HG02973 (cell line): ENCODE measurements around the gene TNRC6B.

Experiments used
- ATAC-seq: cut with Tn5 transposase; IDR thresholded peaks from one replicate; pipeline ENCODE4 v1.9.1; 2021; ENCODE audit warnings: moderate library complexity; ENCODE audit not compliant: unreplicated experiment

TNRC6B gene

DNA sequence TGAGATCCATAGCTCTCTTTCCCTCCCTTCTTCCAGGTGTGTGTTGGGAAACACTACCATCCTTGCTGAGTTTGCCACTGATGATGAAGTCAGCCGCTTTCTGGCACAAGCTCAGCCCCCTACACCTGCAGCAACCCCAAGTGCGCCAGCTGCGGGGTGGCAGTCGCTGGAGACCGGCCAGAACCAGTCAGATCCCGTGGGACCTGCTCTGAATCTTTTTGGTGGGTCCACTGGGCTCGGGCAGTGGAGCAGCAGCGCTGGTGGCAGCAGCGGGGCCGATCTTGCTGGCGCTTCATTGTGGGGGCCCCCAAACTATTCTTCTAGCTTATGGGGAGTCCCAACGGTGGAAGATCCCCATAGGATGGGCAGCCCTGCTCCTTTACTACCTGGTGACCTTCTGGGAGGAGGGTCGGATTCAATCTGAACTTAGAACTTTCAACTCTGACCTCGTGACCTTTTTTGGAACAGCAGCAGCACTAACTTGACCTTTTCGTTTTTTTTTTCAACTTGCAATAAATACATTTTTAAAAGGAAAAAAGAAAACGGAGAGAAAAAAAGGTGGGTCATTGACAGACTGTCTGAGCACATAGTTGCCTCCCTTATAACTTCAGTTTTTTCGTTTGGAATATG, 145.2 kb downstream of the TNRC6B start:
- ATAC-seq, result no peak

DNA sequence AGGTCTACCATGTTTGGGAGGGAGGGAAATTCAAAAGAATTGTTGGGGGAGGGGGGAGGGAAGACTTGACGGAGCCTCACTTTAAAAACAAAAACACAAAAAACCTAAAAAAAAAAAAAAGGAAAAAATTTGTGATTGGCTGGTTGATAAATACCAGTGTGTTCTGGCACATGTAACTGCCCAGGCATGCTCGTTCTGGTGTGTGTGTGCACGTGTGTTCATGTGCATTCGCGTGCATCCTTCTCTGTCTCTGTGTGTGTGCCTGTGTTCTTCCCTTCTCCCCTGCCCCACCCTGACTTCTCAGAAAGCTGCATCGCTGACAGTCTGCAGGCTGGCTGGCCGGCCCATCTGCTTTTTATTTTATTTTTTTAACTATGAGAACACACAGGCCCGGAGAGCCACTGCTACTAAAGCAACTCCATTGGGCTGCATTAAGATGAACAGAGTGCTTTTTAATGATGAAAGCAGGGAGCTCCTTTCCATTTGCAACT, 146.0 kb downstream of the TNRC6B start:
- ATAC-seq, result no peak

DNA sequence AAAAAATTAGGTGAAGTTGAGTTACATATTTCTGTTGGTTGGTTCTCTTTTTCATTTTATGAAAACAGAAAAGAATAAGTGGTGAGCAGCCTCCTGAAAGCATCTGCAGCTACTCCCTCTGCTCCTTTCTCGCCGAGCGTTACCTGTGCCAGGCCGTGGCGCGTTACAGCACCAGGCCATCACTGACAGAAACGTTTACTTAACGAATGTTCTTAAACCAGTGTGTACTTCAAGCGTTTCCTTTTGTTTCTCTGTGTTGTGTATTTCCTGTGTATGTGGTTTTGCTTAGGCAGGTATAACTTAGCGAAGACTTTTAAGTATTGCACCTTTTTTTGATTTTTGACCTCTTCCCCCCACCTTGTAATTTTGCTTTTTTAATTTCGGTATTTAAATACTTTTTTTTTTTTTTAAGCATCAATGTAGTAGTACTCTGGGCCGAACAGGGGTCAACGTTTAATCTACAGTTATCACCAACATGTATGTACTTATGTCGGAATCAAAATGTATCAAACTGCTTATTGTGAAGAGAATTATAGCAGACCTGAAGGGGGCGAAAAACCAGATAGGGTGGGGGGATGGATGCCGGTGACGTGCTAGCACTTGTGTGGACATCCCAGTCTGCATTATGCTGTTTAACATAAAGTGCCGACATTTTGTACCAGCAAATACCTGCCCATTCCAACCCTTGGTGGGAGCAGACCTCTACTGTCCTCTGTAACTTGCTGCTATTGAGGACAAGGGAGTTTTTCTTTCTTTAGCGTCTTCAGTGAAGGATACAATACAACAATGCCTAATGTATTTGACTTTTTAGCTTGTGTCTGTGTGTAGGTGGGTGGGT, 147.0 kb downstream of the TNRC6B start:
- ATAC-seq, result no peak

DNA sequence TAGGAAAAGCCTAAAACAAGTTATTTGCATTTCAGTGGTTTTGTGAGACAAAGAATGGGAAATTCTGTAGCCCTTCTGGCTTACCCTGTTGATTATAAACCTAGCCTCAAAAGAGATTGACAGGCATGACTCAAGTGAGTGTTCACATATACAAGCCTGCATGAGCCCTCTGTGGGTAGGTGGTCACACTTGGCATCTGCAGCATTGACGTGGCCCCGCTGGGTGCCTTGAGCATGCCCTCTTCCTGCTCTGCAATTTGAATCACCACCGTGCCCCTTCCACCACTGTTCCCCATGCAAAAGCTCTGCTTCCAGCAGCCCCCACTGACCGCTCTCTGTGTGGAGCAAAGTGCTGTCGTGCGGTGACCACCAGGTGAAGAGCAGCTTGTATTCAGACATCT, 147.6 kb downstream of the TNRC6B start:
- no peak for ATAC-seq

DNA sequence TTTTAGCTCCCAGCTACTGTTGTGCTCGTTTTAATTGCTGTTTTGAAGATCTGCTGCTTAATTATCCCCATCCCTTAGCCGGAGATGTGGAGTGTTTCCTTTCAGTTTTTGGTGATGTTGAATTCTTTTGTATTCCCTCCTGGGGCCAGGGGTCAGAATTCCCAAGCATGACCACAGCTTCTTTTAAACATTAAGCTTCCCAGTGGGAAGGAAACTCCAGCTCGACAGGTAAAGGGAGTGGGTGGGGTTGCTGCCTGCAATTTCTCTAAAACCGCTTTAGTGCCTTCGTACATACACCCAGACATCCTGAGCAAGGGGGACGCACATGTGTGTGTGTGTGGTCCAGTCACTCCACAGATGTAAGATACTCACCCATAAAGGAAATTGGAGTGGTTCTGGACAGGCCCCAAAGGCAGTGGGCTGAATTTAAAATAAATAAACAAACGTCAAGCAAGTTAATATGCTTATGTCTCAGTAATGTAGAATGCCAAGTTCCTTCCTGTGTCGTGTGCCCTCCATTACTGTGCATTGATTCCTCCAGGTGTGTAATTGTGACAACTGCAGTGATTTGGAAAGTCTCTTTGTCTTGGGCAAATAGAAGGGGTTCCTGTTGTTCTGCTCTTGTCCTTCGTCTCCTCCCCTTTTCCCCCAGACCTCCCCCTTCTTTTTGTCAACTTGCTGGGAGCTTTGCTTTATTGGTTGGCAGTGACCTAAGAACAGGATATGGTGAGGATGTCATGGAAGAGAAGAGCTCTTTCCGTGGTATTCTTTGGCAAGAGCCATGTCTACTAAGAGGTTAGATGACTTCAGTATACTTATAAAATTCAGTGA, 149.4 kb downstream of the TNRC6B start:
- no peak for ATAC-seq

DNA sequence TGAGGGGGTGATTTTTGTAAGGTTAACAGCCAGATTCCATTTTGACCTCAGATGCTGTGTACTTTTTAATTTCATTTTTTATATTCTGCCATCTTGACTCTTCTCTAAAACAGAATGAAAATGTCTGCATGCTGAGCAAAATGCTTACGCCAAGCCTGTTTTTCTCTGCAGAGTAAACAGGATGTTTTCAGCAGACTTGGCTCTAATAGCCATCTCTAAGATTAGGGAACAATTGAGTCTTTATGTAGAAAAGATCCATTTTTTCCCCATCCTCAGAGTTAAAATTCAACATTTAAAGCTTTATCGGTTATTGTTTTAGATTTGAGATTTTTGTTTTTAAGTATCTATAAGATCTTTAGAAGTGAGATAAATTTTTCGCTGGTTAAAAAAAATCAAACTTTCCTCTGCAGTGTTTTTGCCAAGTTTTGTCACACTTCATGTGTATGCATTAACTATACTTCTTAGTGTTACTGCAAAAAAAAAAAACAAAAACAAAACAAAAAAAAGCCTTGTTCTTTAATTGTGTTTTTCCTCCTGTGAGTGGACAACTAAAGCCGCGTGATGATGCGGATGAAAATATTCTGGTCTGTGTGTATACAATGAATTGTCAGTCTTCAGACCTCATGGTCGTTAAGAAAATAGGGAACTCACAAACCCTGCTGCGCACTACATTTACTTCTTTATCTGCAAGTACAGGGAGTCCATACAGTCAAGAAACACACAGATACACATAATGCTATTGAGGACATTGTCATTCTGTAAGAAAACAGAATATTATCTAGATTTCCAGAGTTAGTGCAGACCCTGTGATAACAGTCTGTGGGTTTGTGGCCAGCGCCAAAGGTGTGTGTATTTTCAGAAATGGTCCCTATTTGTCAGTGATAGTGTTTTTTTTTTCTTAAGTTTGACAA, 151.1 kb downstream of the TNRC6B start:
- no peak for ATAC-seq

DNA sequence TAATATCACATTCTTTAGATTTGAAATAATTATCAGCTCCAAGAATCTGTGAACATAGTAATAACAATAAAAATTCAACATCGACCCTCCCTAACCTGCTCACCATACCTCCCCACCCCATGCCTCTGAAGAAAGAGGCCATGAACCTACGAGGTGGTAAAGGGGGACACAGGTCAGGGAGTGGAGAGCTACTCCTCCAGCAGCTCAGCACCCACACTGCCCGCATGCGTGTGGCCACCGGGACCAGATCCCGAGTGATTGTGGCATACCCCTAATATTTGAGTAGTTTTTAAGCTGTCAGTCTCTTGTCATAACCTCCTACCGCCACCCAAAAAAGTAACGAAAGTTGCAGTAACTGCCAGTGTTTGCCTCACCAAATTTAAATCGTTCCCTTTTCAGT, 151.7 kb downstream of the TNRC6B start:
- no peak for ATAC-seq

DNA sequence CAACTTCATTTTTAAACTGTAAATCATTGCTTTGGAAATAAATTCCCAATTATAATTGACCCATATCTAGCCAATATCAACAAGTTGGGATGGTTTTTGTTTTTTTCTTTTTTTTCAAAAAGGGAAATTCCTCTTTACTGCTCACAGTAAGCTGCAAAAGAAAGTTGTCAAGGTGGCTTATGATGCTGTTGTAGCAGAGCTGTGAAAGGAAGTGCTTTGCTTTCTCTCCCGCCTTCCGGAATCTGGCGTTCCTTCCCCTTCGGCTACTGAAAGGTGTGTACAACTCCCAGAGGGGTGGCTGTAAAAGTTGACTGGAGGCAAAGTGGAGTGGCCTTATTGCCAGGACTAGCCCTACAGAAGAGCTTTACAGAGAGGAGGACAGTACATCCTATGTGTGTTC, 152.4 kb downstream of the TNRC6B start:
- no peak for ATAC-seq

DNA sequence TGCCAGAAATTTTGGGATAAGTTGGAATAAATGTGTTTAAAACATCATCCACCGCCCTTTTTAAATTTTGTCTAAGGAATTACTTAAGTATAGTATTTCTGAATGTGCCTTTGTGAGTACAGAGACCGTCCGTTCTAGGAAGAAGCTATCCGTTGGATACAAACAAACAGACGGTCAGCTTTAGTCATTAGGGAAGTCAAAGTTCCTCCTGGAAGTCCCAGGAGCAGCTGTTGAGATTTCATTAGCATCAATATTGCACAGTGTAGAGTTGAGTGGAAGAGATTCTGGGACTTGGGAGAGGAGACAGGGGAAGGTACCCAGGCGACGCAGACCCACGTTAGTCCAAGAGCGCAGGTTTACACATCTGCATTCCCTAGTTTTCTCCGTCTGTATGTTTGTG, 152.9 kb downstream of the TNRC6B start:
- no peak for ATAC-seq

DNA sequence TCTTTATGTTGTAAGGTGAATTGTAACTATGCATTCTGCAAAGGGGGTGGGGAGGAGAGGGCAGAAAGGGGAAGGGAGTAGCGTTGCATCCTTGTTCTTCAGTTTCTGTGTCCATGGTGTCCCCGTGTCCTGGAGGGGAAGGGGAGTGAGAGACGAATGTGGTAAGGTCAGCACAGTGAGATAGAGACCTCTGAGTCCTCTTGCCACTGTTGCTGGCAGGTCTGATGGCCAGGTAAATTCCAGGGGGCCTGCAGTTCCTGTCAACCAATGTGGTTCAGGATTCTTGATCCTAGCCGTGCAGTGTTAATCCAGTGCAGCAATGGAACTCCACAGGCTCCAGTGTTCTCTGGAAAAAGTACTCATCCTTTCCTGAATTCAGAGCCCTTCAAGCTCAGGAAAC, 154.0 kb downstream of the TNRC6B start:
- ATAC-seq, result no peak

DNA sequence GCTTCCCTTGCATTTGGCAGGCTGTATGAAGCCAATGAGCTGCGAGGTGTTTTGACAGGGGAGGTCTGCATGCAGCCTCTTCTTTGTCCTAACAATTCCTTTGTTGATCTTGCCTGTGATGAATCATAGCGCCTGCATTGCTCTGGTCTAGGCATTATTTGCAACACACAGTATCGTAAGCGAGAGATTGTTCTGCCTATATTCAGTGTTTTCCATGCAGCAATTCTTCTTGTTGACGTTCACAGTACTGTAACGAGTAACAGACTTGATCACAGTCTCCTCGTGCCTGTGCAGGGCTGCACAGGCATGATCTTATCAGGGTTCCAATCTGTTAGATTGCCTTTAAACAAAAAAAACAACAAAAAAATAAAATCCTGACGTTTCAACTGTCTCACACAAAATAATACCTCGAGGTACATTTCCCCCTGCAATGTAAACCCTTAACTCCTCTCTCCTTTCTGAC, 154.6 kb downstream of the TNRC6B start:
- ATAC-seq, result no peak

DNA sequence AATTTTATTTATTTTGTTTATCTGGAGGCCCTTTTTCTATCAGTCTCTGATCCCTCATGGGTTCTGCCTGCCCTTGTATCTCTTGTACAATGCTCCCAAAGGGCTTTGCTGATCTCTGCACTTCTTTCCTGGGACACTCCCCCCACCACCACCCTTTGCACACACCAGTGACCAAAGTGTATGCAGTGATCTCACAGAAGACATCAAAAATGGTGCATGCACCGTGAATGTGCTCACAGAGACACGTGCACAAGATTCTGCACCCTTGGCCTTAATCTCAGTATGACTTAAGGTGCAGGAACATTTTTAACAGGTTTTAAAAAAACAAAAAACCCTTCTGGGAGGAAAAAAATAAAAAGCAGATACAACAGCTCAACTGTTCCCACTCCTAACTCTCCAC, 156.3 kb downstream of the TNRC6B start:
- no peak for ATAC-seq

DNA sequence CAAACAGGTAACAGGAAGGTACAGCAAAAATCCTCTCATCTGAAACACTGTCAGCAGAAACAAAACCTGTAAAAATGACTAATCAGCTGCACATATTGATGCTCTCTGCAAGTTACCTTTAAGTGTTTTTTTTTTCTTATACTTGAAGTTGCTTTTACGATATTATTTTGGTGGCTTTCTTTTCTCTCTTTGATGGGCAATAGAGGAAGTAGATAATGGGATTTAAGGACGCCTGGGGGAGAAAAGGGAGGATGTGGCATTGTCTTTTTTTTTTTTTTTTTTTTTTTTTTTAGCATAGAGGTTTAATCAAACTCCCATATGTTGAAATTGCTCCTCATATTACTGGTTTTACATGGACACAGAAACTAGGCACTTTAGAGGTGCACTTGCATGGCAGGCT, 157.2 kb downstream of the TNRC6B start:
- no peak for ATAC-seq

DNA sequence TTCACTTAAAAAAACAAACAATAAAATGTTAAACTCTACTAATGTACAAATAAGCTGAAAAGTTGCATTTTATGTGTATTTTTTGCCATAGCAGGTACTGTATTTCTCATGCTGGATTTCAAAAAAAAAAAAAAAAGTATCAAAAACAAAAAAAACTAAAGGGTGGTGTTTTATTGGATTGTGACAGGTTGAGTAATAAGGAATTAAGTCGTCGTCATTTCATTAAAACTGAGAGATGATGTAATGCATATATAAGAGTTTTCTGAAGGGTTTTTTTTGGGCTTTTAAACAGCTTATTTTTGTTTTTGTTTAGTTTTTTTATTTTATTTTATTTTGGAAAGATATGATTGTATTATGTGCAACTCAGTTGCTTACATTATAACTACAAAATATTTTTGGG, 157.6 kb downstream of the TNRC6B start:
- no peak for ATAC-seq

DNA sequence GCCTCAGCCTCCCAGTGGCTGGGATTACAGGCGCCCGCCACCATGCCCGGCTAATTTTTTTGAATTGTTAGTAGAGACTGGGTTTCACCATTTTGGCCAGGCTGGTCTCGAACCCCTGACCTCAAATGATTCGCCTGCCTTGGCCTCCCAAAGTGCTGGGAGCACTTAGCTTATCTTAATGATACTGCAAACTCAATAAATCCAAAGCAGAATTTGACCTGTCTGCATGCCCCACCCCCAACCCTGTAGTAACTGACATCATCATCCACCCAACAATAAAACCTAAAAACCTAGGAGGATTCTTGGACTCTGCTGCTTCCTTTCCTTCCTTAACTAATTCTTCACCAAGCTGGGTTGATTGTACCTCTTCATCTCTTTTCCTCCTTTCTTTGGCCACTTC, 162.3 kb downstream of the TNRC6B start:
- ATAC-seq, result no peak

DNA sequence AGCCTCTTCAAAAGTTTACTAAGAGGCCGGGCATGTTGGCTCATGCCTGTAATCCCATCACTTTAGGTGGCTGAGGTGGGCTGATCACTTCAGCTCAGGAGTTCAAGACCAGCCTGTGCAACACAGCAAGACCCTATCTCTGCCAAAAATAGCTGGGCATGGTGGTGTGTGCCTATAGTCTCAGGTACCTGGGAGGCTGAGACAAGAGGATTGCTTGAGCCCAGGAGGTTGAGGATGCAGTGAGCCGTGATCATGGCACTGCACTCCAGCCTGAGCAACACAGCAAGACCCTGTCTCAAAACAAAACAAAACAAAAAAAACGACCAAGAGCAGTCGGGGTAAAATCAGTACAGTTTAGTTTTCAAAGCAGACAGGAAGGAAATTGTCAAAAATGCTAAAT, 163.9 kb downstream of the TNRC6B start:
- ATAC-seq, result no peak

DNA sequence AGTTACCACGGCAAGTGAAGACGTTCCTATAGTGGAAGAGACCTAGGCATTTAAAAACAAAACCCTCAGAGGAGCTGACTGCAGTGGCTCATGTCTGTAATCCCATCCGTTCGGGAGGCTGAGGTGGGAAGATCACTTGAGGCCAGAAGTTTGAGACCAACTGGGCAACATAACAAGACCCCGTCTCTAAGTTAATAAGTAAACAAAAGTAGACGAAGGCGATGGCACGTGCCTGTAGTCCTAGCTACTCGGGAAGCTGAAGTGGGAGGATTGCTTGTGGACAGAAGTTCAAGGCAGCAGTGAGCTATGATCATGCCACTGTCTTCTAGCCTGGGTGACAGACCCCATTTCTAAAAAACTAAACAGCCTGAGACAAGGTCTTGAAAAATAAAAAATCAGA, 164.8 kb downstream of the TNRC6B start:
- ATAC-seq, result no peak

DNA sequence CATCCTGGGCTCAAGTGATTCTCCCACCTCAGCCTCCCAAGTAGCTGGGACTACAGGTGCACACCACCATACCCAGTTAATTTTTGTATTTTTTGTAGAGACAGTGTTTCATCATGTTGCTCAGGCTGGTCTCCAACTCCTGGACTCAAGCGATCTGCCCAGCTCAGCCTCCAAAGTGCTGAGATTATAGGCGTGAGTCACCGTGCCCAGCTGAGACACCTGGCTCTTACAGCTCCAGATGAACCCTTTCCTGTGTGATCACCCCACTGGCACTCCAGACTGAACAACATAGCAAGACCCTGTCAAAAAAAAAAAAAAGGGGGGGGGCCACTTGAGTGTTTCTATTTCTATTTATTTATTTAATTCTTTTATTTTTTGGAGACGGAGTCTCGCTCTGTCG, 167.5 kb downstream of the TNRC6B start:
- ATAC-seq, result no peak

DNA sequence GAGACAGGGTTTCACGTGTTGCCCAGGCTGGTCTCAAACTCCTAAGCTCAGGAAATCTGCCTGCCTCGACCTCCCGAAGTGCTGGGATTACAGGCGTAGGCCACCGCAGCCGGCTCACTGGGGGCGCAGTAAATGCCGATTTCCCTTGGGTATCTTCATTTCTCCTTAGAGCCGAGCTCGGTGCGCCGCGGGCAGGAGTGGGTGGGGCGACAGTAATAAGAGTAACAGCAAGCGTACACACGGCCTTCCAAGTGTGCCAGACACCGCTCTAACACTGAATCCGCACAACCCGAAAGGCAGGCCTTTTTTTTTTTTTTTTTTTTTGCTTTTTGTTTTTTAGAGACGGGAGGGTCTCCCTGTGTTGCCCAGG, 168.1 kb downstream of the TNRC6B start:
- peak; percentile 17 for ATAC-seq
